ENCODE results near the gene CDC73.

CDC73 gene

DNA sequence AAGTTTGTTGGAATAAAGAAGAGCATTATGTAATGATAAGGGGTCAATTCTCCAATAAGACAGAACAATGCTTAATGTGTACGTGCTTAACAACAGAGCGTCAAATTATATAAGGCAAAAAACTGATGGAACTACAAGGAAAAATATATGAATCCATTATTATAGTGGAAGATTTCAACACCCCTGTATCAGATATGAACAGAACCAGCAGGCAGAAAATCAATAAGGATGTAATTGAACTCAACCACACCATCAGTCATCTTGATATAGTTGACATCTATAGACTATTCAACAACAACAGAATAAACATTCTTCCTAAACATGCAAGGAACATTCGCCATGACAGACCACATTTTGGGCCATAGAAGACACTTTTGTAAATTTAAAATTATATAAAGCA lies 3.6 kb upstream of the CDC73 start:
- Histone ChIP-seq H3K27ac (ENCODE audit: insufficient read depth in 1 of 2, low read depth in 1 of 2, low read length in 2 of 2, poor library complexity in 1 of 2, severe bottlenecking in 2 of 2) (no peak overlapping the region), H3K4me1 (ENCODE audit: control extremely low read depth in 1 of 4, control insufficient read depth in 4 of 4, insufficient read depth in 4 of 4, low read length in 3 of 4) (peaks cover 3 to 14% (median 5%) of the 10 kb centered on the region in 4 experiments), H3K27me3 (replicated peaks in 2 of 5; ENCODE audit: control insufficient read depth in 4 of 5, insufficient read depth in 5 of 5, low read length in 4 of 5) (no peaks in the 10 kb centered on the region), H3K36me3 (ENCODE audit: control insufficient read depth in 4 of 4, insufficient read depth in 4 of 4, low read length in 3 of 4) (no peaks in the 10 kb centered on the region), H3K9me3 (ENCODE audit: control extremely low read depth in 1 of 5, control insufficient read depth in 4 of 5, insufficient read depth in 2 of 5, low read depth in 1 of 5, low read length in 4 of 5) (no peaks in the 10 kb centered on the region), H3K4me3 (ENCODE audit: control insufficient read depth in 1 of 7, extremely low read depth in 1 of 7, insufficient read depth in 4 of 7, low read depth in 2 of 7, low read length in 6 of 7) (no peak overlapping the region)
- no peak for DNase-seq
- ChIA-PET POLR2A (interaction anchor here (0.5 kb wide), 1 partner anchor 60 kb away, joined by 6 read pairs; no protein-coding TSS in a partner anchor), CTCF (interaction anchor here (1.5 kb wide), 2 partner anchors 8 to 11 kb away, joined by 3 to 4 read pairs; no protein-coding TSS in a partner anchor)
- WGBS (ENCODE audit: insufficient coverage), result no CpG with 5 or more reads among the region's 3 CpGs

DNA sequence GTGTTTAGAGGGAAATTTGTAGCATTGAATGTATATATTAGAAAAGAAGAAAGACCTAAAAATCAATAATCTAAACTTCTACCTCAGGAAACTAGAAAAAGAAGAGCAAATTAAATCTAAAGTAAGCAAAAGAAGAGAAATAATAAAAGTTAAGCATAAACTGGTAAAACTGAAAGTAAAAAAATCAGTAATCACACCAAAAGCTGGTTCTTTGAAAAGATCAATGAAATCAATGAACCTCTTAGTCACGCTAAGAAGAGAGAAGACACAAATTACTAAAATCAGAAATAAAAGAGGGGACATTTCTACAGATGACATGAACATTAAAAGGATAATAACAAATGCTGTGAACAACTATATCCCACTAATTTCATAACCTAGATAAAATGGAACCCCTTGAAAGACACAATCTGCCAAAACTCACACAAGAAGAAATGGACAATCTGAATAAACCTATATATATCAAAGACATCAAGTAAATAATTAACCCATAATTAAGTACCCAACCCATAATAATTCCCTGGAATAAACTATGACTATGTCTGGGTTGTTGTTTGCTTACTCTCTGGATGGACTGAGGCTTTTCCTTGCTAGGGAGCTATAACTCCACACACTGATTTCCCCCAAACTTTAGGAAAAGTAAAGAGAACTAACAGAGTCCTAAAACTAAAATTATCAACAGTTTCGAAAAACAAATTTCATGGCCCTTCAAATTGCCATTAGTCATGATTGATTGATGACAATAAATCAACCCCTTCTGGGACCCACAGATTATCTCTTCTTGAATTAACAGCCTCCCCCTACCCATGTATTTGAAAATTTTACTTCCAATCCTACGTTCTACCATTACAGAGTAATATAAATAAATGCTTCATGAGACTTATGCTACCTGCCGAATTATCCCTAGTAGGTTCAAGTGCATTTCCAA lies 2.8 kb upstream of the CDC73 start:
- ChIA-PET CTCF (interaction anchor here (1.5 kb wide), 1 partner anchor 12 kb away, joined by 4 read pairs; no protein-coding TSS in a partner anchor), POLR2A (no interaction called here)
- DNase-seq, result no peak
- no peak overlapping the region for H3K27ac ChIP-seq (ENCODE audit: insufficient read depth in 1 of 2, low read depth in 1 of 2, low read length in 2 of 2, poor library complexity in 1 of 2, severe bottlenecking in 2 of 2)
- no peak overlapping the region for H3K4me3 ChIP-seq (ENCODE audit: control insufficient read depth in 1 of 7, extremely low read depth in 1 of 7, insufficient read depth in 4 of 7, low read depth in 2 of 7, low read length in 6 of 7)
- WGBS (ENCODE audit: insufficient coverage), result 100% methylated on average over 2 of the region's 4 CpGs
- no peaks in the 10 kb centered on the region for H3K9me3 ChIP-seq (ENCODE audit: control extremely low read depth in 1 of 5, control insufficient read depth in 4 of 5, insufficient read depth in 2 of 5, low read depth in 1 of 5, low read length in 4 of 5)
- no peaks in the 10 kb centered on the region for H3K36me3 ChIP-seq (ENCODE audit: control insufficient read depth in 4 of 4, insufficient read depth in 4 of 4, low read length in 3 of 4)
- H3K4me1 ChIP-seq (ENCODE audit: control extremely low read depth in 1 of 4, control insufficient read depth in 4 of 4, insufficient read depth in 4 of 4, low read length in 3 of 4), result peaks cover 6 to 23% (median 13%) of the 10 kb centered on the region in 4 experiments
- no peaks in the 10 kb centered on the region for H3K27me3 ChIP-seq (replicated peaks in 2 of 5; ENCODE audit: control insufficient read depth in 4 of 5, insufficient read depth in 5 of 5, low read length in 4 of 5)

DNA sequence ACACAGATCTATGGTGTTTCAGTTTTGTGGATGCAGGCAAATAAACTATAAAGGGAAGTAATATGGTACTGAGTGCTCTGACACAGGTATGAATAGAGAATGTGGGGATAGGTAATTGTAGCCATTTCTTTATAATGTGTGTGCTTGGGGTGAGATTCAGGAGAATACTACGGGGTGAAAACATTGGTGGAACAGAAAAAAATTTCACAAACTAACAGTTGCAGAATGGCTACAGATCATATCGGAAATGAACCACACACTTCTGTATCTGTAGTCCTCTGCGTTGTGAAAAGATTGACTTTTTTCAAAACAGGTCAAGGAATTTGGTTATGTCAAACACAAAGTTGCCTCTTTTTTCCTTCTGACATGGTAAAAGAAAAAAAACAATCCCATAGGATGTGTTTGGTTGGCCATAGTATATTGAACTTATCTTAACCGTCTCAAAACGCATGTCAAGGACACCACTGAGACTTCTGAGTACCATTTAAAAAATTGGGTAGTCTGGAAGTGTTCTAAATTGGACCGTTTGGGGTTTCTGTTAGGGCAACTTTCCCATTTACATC lies 1.1 kb upstream of the CDC73 start:
- CTCF ChIA-PET, result interaction anchor here (1.1 to 2.0 kb wide), 3 partner anchors 18 to 62 kb away, joined by 3 to 11 read pairs (median 8); partner anchors contain the start of genes RO60 and UCHL5
- Histone ChIP-seq H3K4me1 (ENCODE audit: control extremely low read depth in 1 of 4, control insufficient read depth in 4 of 4, insufficient read depth in 4 of 4, low read length in 3 of 4) (peaks cover 9 to 28% (median 13%) of the 10 kb centered on the region in 4 experiments), H3K27ac (ENCODE audit: insufficient read depth in 1 of 2, low read depth in 1 of 2, low read length in 2 of 2, poor library complexity in 1 of 2, severe bottlenecking in 2 of 2) (no peak overlapping the region), H3K27me3 (replicated peaks in 2 of 5; ENCODE audit: control insufficient read depth in 4 of 5, insufficient read depth in 5 of 5, low read length in 4 of 5) (no peaks in the 10 kb centered on the region), H3K9me3 (ENCODE audit: control extremely low read depth in 1 of 5, control insufficient read depth in 4 of 5, insufficient read depth in 2 of 5, low read depth in 1 of 5, low read length in 4 of 5) (no peaks in the 10 kb centered on the region), H3K36me3 (ENCODE audit: control insufficient read depth in 4 of 4, insufficient read depth in 4 of 4, low read length in 3 of 4) (peaks cover 0 to 9% (median 7%) of the 10 kb centered on the region in 4 experiments), H3K4me3 (ENCODE audit: control insufficient read depth in 1 of 7, extremely low read depth in 1 of 7, insufficient read depth in 4 of 7, low read depth in 2 of 7, low read length in 6 of 7) (peak overlapping the region in 3 of 7 experiments; percentile 97 to 99 (median 98))
- DNase-seq, result no peak
- POLR2A ChIA-PET, result interaction anchor here (1.3 kb wide), 1 partner anchor 15 kb away, joined by 7 read pairs; the partner anchor contains the start of gene GLRX2
- 93% methylated on average over 6 of the region's 6 CpGs for WGBS (ENCODE audit: insufficient coverage)

DNA sequence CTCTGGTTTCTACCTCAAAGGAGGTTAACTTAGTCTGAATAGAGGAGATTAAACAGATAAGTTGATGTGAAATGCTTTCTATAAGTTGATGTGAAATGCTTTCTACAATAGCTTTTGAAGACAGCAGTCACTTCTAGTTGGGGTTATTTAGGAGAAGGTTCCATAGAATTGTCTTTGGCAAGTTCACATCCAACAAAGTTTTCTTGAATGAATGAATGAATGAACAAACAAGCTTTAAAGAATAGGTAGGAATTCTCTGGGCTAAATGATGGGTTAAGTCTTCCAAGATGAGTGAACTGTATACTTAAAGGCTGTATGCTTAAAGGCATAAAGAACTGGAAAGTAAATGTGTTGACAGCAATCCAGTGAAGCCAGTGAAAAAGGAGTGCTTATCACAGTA lies 1.9 kb downstream of the CDC73 start:
- no peaks in the 10 kb centered on the region for H3K27me3 ChIP-seq (replicated peaks in 2 of 5; ENCODE audit: control insufficient read depth in 4 of 5, insufficient read depth in 5 of 5, low read length in 4 of 5)
- no peaks in the 10 kb centered on the region for H3K9me3 ChIP-seq (ENCODE audit: control extremely low read depth in 1 of 5, control insufficient read depth in 4 of 5, insufficient read depth in 2 of 5, low read depth in 1 of 5, low read length in 4 of 5)
- peaks cover 10 to 28% (median 14%) of the 10 kb centered on the region in 4 experiments for H3K4me1 ChIP-seq (ENCODE audit: control extremely low read depth in 1 of 4, control insufficient read depth in 4 of 4, insufficient read depth in 4 of 4, low read length in 3 of 4)
- DNase-seq, result no peak
- peak overlapping the region in 3 of 7 experiments; percentile 97 to 99 (median 98) for H3K4me3 ChIP-seq (ENCODE audit: control insufficient read depth in 1 of 7, extremely low read depth in 1 of 7, insufficient read depth in 4 of 7, low read depth in 2 of 7, low read length in 6 of 7)
- ChIA-PET POLR2A (no interaction called here), CTCF (interaction anchor here (0.7 to 2.1 kb wide), 6 partner anchors 10 to 1001 kb away, joined by 3 to 11 read pairs (median 4); partner anchors contain the start of gene GLRX2)
- H3K36me3 ChIP-seq (ENCODE audit: control insufficient read depth in 4 of 4, insufficient read depth in 4 of 4, low read length in 3 of 4), result peaks cover 2 to 26% (median 24%) of the 10 kb centered on the region in 4 experiments
- H3K27ac ChIP-seq (ENCODE audit: insufficient read depth in 1 of 2, low read depth in 1 of 2, low read length in 2 of 2, poor library complexity in 1 of 2, severe bottlenecking in 2 of 2), result no peak overlapping the region

DNA sequence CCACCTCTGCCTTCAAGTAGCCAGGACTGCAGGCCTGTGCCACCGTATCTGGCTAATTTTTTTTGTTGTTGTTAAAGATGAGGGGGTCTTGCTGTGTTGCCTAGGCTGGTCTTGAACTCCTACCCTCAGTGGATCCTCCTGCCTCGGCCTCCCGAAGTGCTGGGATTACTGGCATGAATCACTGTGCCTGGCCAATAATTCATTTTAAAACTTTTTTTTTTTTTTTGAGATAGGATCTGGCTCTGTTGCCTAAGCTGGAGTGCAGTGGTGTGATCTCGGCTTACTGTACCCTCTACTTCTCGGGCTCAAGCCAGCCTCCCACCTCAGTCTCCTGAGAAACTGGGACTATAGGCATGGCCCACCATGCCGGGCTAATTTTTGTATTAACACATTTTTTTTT lies 3.5 kb downstream of the CDC73 start:
- WGBS (ENCODE audit: insufficient coverage), result 83% methylated on average over 1 of the region's 6 CpGs
- no peak for DNase-seq
- no peak overlapping the region for H3K4me3 ChIP-seq (ENCODE audit: control insufficient read depth in 1 of 7, extremely low read depth in 1 of 7, insufficient read depth in 4 of 7, low read depth in 2 of 7, low read length in 6 of 7)
- H3K9me3 ChIP-seq (ENCODE audit: control extremely low read depth in 1 of 5, control insufficient read depth in 4 of 5, insufficient read depth in 2 of 5, low read depth in 1 of 5, low read length in 4 of 5), result no peaks in the 10 kb centered on the region
- peaks cover 10 to 28% (median 14%) of the 10 kb centered on the region in 4 experiments for H3K4me1 ChIP-seq (ENCODE audit: control extremely low read depth in 1 of 4, control insufficient read depth in 4 of 4, insufficient read depth in 4 of 4, low read length in 3 of 4)
- POLR2A ChIA-PET, result no interaction called here
- no peaks in the 10 kb centered on the region for H3K27me3 ChIP-seq (replicated peaks in 2 of 5; ENCODE audit: control insufficient read depth in 4 of 5, insufficient read depth in 5 of 5, low read length in 4 of 5)
- peaks cover 5 to 34% (median 27%) of the 10 kb centered on the region in 4 experiments for H3K36me3 ChIP-seq (ENCODE audit: control insufficient read depth in 4 of 4, insufficient read depth in 4 of 4, low read length in 3 of 4)
- H3K27ac ChIP-seq (ENCODE audit: insufficient read depth in 1 of 2, low read depth in 1 of 2, low read length in 2 of 2, poor library complexity in 1 of 2, severe bottlenecking in 2 of 2), result no peak overlapping the region
- CTCF ChIA-PET, result interaction anchor here (1.0 to 1.5 kb wide), 2 partner anchors 10 to 18 kb away, joined by 3 read pairs; no protein-coding TSS in a partner anchor

DNA sequence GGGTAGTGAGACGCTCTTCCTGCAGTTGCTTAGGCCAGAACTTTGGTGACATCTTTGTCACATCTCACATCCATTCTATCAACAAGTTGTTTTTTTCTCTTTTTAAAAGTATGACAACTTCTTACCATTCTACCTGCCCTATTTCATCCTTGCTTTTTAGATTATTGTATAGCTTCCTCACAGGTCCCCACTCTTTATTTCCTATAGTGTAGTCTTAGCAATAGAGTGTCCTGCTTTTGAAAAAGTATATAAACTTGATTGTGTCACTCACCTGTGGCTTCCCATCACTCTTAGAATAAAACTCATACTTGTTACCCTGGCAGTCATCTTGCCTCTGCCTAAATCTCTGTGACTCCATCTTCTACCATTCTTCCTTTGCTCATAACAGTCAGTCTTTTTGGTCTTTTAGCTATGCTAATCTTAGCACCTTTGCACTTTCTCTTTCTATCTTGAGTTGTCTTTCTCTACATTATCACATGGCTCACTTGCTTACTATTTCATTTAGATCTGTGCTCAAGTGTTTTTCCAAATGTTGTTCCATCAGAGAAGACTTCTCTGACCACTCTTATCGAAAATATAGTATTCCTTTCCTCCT lies 9.5 kb downstream of the CDC73 start:
- H3K4me3 ChIP-seq (ENCODE audit: control insufficient read depth in 1 of 7, extremely low read depth in 1 of 7, insufficient read depth in 4 of 7, low read depth in 2 of 7, low read length in 6 of 7), result no peak overlapping the region
- no peak overlapping the region for H3K27ac ChIP-seq (ENCODE audit: insufficient read depth in 1 of 2, low read depth in 1 of 2, low read length in 2 of 2, poor library complexity in 1 of 2, severe bottlenecking in 2 of 2)
- peaks cover 19 to 55% (median 37%) of the 10 kb centered on the region in 4 experiments for H3K36me3 ChIP-seq (ENCODE audit: control insufficient read depth in 4 of 4, insufficient read depth in 4 of 4, low read length in 3 of 4)
- no peak for DNase-seq
- no peaks in the 10 kb centered on the region for H3K4me1 ChIP-seq (ENCODE audit: control extremely low read depth in 1 of 4, control insufficient read depth in 4 of 4, insufficient read depth in 4 of 4, low read length in 3 of 4)
- H3K9me3 ChIP-seq (ENCODE audit: control extremely low read depth in 1 of 5, control insufficient read depth in 4 of 5, insufficient read depth in 2 of 5, low read depth in 1 of 5, low read length in 4 of 5), result no peaks in the 10 kb centered on the region
- WGBS (ENCODE audit: insufficient coverage), result 100% methylated on average over 2 of the region's 2 CpGs
- CTCF ChIA-PET, result no interaction called here
- H3K27me3 ChIP-seq (replicated peaks in 2 of 5; ENCODE audit: control insufficient read depth in 4 of 5, insufficient read depth in 5 of 5, low read length in 4 of 5), result no peaks in the 10 kb centered on the region
- POLR2A ChIA-PET, result no interaction called here
